ENCODE measurements around the gene SEMA4D. TPM values are rescaled to one million over a fixed set of nuclear protein-coding genes. Genes with fewer than 3 reads are reported as not detected.

The SEMA4D gene
- total RNA-seq: 35.8 TPM

GRCh38 chr9:89497978-89498851 lies at the start of gene SEMA4D:
SEMA4D (minus strand) TSS chr9:89498113; CDS start chr9:89405456, 92,657 bp downstream.

GRCh38 chr9:89318123-89319014 lies 179.5 kb downstream of the SEMA4D start, which contains the start of gene SECISBP2:
SECISBP2 (plus strand) TSS chr9:89318500; CDS start chr9:89318577, 77 bp downstream.

Other genes with a start within 250 kb of the SEMA4D start
- 24.4 TPM for gene CKS2, start 186.9 kb downstream of the SEMA4D start, total RNA-seq
- 98.0 TPM for gene SECISBP2, start 179.6 kb downstream of the SEMA4D start, total RNA-seq
- 130 TPM for gene GADD45G, start 106.9 kb upstream of the SEMA4D start, total RNA-seq

All from camera-type eye (tissue), 1 donor.